ENCODE data around the gene OLFML2A.

The OLFML2A gene

GRCh38 chr9:124797343-124798103 is 20.6 kb downstream of the OLFML2A start:
- ChIA-PET POLR2A (no interaction called here), CTCF (interaction anchor here (1.1 to 13.7 kb wide), 6 partner anchors 14 to 55 kb away, joined by 3 to 155 read pairs (median 11); partner anchors contain the start of genes NR6A1, OLFML2A and WDR38)
- no peak for TF ChIP-seq CTCF (IDR thresholded peaks at IDR 0.05; ENCODE audit: control extremely low read depth, extremely low read depth, low read depth, missing control alignments)
- DNase-seq (ENCODE audit: extremely low spot score): no peak

- DNase-seq (ENCODE audit: extremely low spot score): no peak
- no peak for TF ChIP-seq CTCF (IDR thresholded peaks at IDR 0.05; ENCODE audit: control extremely low read depth, extremely low read depth, low read depth, missing control alignments)
- POLR2A ChIA-PET: no interaction called here
- CTCF ChIA-PET: interaction anchor here (0.9 to 13.7 kb wide), 9 partner anchors 10 to 53 kb away, joined by 3 to 155 read pairs (median 6); partner anchors contain the start of genes NR6A1 and WDR38
These were observed 22.5 kb downstream of the OLFML2A start for GRCh38 chr9:124799274-124800006.

- DNase-seq (ENCODE audit: extremely low spot score): peak; percentile 61
- TF ChIP-seq CTCF (IDR thresholded peaks at IDR 0.05; ENCODE audit: control extremely low read depth, extremely low read depth, low read depth, missing control alignments): no peak
- CTCF ChIA-PET: interaction anchor here (0.8 to 13.7 kb wide), 12 partner anchors 8 to 52 kb away, joined by 3 to 155 read pairs (median 5); partner anchors contain the start of genes NR6A1, OLFML2A and WDR38
- POLR2A ChIA-PET: no interaction called here
These were observed 23.6 kb downstream of the OLFML2A start for GRCh38 chr9:124800306-124801259.

GRCh38 chr9:124801356-124801755 is 24.4 kb downstream of the OLFML2A start:
- ChIA-PET CTCF (interaction anchor here (0.9 to 13.7 kb wide), 8 partner anchors 10 to 51 kb away, joined by 3 to 155 read pairs (median 6); partner anchors contain the start of genes OLFML2A and WDR38), POLR2A (no interaction called here)
- no peak for TF ChIP-seq CTCF (IDR thresholded peaks at IDR 0.05; ENCODE audit: control extremely low read depth, extremely low read depth, low read depth, missing control alignments)
- DNase-seq (ENCODE audit: extremely low spot score): no peak

GRCh38 chr9:124802426-124802825 is 25.5 kb downstream of the OLFML2A start:
- DNase-seq (ENCODE audit: extremely low spot score): no peak
- CTCF ChIA-PET: interaction anchor here (0.7 to 1.3 kb wide), 2 partner anchors 9 to 30 kb away, joined by 3 read pairs; no protein-coding TSS in a partner anchor
- POLR2A ChIA-PET: no interaction called here
- no peak for TF ChIP-seq CTCF (IDR thresholded peaks at IDR 0.05; ENCODE audit: control extremely low read depth, extremely low read depth, low read depth, missing control alignments)

Data from GM10248 (cell line).